ENCODE results near the gene CLIP2.
A peak's percentile ranks its signal among the peaks of the same experiment; 100 is the strongest.
"Not testable (repeated sequence)": the region's sequence is repeated elsewhere in the genome, so short reads cannot be mapped to it uniquely, and the experiment has no call there.

CLIP2 gene

DNA sequence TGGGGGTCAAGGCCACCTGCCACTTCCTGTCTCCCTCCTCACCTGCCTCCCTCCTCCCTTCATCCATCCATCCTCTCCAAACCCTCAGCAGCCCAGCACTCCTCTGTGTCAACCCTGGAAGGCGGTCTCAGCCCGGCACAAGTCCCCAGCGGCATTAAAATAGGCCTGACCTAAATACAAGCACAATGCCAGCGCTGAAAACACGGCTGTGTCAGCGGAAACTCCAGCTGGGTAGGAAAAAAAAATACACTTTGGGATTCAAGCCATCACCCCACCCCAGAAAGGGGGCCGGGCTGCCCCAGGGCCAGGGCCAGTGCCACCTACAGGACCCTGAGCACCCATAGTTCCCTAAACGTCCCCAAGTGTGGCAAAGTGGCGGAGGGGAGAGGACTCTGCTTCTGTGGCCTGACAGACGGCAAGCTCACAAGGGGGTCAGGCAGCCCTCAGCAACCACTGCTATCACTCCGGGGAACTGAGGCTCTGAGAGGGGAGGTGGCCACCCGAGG is 141.8 kb downstream of the CLIP2 start:
- DNase-seq (ENCODE audit: low read depth, low spot score), result no peak

DNA sequence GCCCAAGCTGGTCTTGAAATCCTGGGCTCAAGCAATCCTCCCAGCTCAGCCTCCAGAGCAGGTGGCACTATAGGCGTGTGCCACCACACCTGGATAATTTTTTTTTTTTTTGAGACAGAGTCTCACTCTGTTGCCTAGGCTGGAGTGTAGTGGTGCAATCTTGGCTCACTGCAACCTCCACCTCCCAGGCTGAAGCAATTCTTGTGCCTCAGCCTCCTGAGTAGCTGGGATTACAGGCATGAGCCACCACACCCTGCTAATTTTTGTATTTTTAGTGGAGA is 148.0 kb downstream of the CLIP2 start:
- not testable (repeated sequence) for DNase-seq (ENCODE audit: low read depth, low spot score)

GRCh38 chr7:74438327-74438726 is 149.1 kb downstream of the CLIP2 start:
- DNase-seq (ENCODE audit: low read depth, low spot score), result no peak

DNA sequence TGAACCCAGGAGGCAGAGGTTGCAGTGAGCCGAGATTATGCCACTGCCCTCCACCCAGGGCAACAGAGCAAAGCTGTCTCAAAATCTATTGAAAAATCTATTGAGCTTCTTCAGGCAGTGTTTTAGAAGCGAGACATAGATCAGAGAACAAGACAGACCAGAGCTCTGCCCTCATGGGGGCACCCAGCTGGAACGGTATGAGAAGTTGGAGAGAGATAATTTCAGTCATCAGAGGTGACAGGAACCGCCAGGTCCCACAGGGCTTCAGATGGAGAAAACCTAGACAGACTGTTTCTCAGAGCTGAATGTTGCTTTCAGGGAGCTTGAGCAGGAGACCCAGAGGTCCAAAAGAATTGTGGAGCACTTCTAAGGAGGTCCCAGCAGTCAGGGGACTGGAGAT is 150.3 kb downstream of the CLIP2 start:
- DNase-seq (ENCODE audit: low read depth, low spot score), result no peak

GRCh38 chr7:74440143-74440542 is 150.9 kb downstream of the CLIP2 start:
- DNase-seq (ENCODE audit: low read depth, low spot score), result not testable (repeated sequence)

DNA sequence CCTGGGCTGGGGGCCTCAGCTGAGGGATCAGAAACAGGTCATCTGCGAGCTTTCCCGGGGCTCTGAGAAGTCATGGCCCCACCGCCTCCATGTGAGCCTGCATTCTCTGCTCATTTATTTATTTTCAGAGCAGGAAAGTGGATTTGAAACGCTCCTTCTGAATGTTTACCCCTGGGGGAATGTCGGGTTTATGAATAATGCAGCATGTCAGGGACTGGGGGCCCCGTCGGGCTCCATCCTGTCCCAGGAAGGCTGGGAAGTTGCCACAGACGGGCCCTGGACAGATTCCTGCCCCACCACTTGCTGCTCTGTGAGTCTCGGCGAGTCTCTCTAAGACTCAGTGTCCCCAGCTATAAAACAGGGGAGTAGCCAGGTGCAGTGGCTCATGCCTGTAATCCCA is 152.6 kb downstream of the CLIP2 start:
- no peak for DNase-seq (ENCODE audit: low read depth, low spot score)

GRCh38 chr7:74443543-74444247 is 154.5 kb downstream of the CLIP2 start:
- DNase-seq (ENCODE audit: low read depth, low spot score), result no peak

- DNase-seq (ENCODE audit: low read depth, low spot score), result no peak
Measured at GRCh38 chr7:74449144-74449543, 159.9 kb downstream of the CLIP2 start.

- DNase-seq (ENCODE audit: low read depth, low spot score), result peak; percentile 80
Measured at GRCh38 chr7:74449809-74450397, 160.7 kb downstream of the CLIP2 start.

DNA sequence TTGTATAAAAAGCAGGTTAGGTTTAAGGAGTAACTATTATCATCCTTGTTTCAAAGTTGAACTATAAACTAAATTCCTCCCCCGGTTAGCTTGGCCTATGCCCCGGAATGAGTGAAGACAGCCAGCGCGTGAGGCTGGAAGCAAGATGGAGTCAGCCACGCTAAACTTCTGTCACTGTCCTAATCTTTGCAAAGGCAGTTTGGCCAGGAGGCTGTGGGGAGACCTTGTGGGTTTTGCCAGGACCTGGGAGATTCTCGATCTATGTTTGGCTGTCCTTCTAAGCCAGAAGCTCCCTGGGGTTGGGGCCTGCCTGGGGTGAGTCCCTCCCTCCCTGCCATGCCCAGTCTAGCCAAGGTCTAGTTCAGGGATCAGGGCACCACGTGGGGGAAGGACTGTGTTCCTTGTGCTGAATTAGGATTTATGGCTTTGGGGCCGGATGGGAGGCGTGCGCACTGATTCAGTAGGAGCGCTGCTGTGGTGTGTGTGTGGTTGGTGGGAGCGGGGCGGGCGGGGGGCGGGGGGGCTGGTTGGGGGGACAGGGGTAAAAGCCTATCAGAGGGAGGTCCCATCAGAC is 163.6 kb downstream of the CLIP2 start:
- DNase-seq (ENCODE audit: low read depth, low spot score), result no peak

DNA sequence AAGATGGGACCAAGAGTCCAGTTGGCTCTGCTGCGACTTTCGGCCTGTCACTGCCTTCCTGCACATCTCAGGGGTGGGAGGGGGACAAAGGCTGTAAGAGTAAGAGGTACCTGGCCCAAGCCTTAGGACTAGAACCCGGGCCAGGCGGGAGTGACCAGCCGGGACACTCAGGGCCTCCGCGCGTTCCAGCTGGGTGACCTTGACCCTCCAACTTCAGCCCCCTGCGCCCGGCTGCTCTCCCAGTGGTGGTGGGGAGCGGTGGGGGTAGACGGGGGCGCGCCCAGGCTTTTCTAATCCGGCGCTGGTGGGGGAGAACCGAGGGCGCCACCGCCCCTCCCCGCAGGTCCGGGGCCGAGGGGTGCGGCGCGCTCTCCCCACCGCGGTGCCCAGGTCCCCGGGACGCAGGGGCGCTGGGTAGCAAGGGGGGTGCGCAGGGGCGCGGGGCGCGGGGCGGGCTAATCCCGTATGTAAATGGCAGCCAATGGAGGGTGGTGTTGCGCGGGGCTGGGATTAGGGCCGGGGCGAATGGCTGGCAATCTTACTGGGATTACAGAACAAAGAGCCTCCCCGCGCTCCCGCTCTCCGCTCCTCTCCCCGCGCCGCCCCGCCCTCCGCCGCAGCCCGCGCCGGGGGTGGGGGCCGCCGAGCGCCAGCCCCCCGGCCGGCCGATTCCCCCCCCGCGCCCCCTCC is 164.3 kb downstream of the CLIP2 start, which contains the start of gene GTF2IRD1:
Gene GTF2IRD1, plus strand, starts transcription at position 585 of the 690 bp plus-strand sequence. CDS start 54,175 bp downstream, outside the sequence.
- DNase-seq (ENCODE audit: low read depth, low spot score), result no peak

- no peak for DNase-seq (ENCODE audit: low read depth, low spot score)
Measured at GRCh38 chr7:74454021-74454924, 165.1 kb downstream of the CLIP2 start.

- no peak for DNase-seq (ENCODE audit: low read depth, low spot score)
Measured at GRCh38 chr7:74454925-74455288, 165.7 kb downstream of the CLIP2 start.

- no peak for DNase-seq (ENCODE audit: low read depth, low spot score)
Measured at GRCh38 chr7:74455291-74455804, 166.1 kb downstream of the CLIP2 start.

Data from iPS DF 19.7 (cell line).